Memory B cell (primary cell): ENCODE results near the gene NAGK.

Experiments
- ATAC-seq: fragments of 150-1000 bp; cut with Tn5 transposase; 2 replicates; pipeline ENCODE4 v1.10.0; 2021; ENCODE audit warnings: low read depth, mild to moderate bottlenecking, moderate library complexity
- DNase-seq, 2 donors: peaks; one replicate each; pipeline ENCODE4 v3.0.0; 2022; ENCODE audit warnings: low spot score in 2 of 2
- H3K27ac Mint-ChIP-seq: one replicate; pipeline ENCODE4 v1.8.0; 2022; ENCODE audit warnings: mild to moderate bottlenecking, moderate library complexity, mixed read lengths
- H3K27me3 Mint-ChIP-seq: one replicate; pipeline ENCODE4 v1.8.0; 2022; ENCODE audit warnings: mixed read lengths
- H3K36me3 Mint-ChIP-seq: one replicate; pipeline ENCODE4 v1.8.0; 2022; ENCODE audit warnings: mild to moderate bottlenecking, mixed read lengths
- H3K4me1 Mint-ChIP-seq: one replicate; pipeline ENCODE4 v1.8.0; 2022; ENCODE audit warnings: mixed read lengths
- H3K4me3 Mint-ChIP-seq: one replicate; pipeline ENCODE4 v1.8.0; 2022; ENCODE audit warnings: mild to moderate bottlenecking, moderate library complexity, mixed read lengths
- H3K9me3 Mint-ChIP-seq: one replicate; pipeline ENCODE4 v1.8.0; 2022; ENCODE audit warnings: mixed read lengths

The NAGK gene

DNA sequence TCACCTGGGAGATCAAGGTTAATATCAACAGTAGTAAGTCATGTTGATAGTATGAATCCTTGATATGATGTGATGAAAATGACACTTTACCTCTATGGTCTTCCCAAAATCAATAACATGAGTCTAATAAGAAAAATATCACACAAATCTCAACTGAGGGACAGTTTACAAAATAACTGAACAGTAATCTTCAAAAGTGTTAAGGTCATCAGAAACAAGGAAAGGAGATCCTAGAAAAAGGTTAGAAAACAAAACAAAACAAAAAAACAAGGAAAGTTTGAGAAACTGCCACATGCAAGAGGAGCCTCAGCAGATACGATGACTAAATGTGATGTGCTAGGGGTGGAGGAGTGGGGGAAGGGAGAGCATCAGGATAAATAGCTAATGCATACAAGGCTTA, 45.4 kb downstream of the NAGK start:
- DNase-seq (no peak), ATAC-seq (no peak)
- no peak overlapping the region for H3K27ac Mint-ChIP-seq
- H3K9me3 Mint-ChIP-seq: no peaks in the 10 kb centered on the region
- H3K27me3 Mint-ChIP-seq: no peaks in the 10 kb centered on the region
- H3K4me1 Mint-ChIP-seq: peaks cover 5% of the 10 kb centered on the region
- no peak overlapping the region for H3K4me3 Mint-ChIP-seq
- peaks cover 21% of the 10 kb centered on the region for H3K36me3 Mint-ChIP-seq

DNA sequence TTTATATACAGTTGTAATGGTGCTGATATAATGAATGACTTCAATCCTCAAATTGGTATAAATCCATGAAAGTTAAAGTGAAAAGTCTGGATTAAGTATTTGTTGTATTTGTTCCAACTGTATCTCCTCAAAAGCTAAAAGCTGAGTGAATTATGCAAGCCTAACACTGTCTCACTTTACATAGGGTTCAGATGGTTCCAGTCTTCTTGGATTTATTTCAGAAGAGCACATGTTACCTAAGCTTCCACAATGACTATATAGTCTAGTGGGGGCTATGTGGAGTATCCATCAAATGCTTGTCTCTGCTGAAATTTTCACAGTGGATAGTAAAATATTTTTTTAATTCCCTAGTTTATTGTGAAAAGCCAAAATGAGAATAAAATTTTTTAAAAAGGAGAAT, 48.6 kb downstream of the NAGK start:
- Mint-ChIP-seq H3K27me3 (no peaks in the 10 kb centered on the region), H3K9me3 (no peaks in the 10 kb centered on the region), H3K36me3 (peaks cover 30% of the 10 kb centered on the region), H3K4me1 (peaks cover 7% of the 10 kb centered on the region), H3K4me3 (no peak overlapping the region), H3K27ac (no peak overlapping the region)
- DNase-seq (no peak), ATAC-seq (no peak)

DNA sequence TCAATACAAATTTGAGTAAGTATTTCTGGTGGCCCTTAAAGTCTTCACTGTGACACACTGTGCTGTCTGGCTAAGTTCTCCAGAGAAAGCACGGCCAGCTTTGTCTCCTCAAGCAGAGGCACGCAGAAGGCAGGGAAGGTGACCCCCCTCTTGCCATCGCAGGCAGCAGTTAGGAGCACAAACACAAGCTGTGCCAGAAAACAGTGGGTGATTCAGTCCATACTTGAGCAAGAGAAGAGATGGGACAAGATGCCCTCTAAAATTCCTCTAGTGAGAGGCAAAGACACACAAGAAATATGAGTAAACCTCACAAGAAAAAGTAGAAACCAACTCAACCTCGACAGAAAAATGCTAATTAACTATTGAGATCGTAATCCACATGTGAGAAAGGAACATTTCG, 51.7 kb downstream of the NAGK start:
- Mint-ChIP-seq H3K9me3 (peaks cover 2% of the 10 kb centered on the region), H3K27me3 (no peaks in the 10 kb centered on the region), H3K4me1 (peaks cover 7% of the 10 kb centered on the region), H3K27ac (no peak overlapping the region), H3K36me3 (peaks cover 32% of the 10 kb centered on the region), H3K4me3 (no peak overlapping the region)
- DNase-seq (no peak), ATAC-seq (no peak)

DNA sequence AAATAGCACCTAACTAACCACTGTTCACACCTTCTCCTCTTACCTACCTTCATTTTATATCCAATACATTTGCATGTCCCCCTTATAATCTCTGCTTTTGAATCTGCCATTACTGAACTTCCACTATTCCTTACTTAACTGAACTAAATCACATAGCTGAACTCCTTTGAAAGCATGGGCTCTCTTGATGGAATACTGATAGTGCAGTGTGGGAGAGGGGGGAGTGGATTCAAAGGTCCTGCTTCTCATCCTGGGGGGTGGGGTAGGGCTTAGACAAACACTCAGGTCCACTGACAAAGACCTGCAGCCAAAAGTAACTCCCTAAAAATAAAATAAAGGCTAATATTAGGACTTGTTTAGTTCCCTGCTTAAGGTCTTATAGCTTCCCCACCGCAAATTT, 53.0 kb downstream of the NAGK start:
- DNase-seq (no peak), ATAC-seq (no peak)
- no peaks in the 10 kb centered on the region for H3K27me3 Mint-ChIP-seq
- peaks cover 2% of the 10 kb centered on the region for H3K9me3 Mint-ChIP-seq
- H3K4me3 Mint-ChIP-seq: no peak overlapping the region
- peaks cover 9% of the 10 kb centered on the region for H3K4me1 Mint-ChIP-seq
- peaks cover 30% of the 10 kb centered on the region for H3K36me3 Mint-ChIP-seq
- no peak overlapping the region for H3K27ac Mint-ChIP-seq

DNA sequence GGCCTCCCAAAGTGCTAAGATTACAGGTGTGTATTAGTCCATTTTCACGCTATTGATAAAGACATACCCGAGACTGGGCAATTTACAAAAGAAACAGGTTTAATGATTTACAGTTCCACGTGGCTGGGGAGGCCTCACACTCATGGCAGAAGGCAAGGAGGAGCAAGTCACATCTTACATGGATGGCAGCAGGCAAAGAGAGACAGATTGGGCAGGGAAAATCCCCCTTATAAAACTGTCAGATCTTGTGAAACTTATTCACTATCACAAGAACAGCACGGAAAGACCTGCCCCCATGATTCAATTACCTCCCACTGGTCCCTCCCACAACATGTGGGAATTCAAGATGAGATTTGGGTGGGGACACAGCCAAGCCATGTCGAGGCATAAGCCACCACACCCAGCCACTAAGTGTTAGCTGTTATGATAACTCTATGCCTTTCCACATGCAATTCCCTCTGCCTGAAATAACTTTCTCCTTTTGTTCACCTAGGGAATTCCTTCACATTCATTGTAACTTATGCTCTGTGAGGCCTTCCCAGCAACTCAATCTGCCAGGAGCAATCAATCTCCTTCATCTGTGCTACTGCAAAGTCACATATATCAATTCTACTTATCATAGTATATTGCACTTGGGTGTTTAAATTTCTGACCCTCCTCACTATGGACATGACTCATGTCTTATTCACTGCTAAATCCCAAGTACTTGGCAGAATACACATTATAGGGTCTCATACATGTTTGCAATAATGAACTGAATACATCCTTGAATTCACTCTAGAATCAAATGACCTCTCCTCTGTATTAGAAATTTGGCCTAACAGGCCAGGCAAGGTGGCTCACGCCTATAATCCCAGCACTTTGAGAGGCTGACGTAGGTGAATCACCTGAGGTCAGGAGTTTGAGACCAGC, 54.2 kb downstream of the NAGK start:
- peaks cover 10% of the 10 kb centered on the region for H3K4me1 Mint-ChIP-seq
- ATAC-seq (no peak), DNase-seq (no peak)
- no peaks in the 10 kb centered on the region for H3K27me3 Mint-ChIP-seq
- no peak overlapping the region for H3K4me3 Mint-ChIP-seq
- H3K27ac Mint-ChIP-seq: no peak overlapping the region
- H3K9me3 Mint-ChIP-seq: peaks cover 2% of the 10 kb centered on the region
- peaks cover 29% of the 10 kb centered on the region for H3K36me3 Mint-ChIP-seq

DNA sequence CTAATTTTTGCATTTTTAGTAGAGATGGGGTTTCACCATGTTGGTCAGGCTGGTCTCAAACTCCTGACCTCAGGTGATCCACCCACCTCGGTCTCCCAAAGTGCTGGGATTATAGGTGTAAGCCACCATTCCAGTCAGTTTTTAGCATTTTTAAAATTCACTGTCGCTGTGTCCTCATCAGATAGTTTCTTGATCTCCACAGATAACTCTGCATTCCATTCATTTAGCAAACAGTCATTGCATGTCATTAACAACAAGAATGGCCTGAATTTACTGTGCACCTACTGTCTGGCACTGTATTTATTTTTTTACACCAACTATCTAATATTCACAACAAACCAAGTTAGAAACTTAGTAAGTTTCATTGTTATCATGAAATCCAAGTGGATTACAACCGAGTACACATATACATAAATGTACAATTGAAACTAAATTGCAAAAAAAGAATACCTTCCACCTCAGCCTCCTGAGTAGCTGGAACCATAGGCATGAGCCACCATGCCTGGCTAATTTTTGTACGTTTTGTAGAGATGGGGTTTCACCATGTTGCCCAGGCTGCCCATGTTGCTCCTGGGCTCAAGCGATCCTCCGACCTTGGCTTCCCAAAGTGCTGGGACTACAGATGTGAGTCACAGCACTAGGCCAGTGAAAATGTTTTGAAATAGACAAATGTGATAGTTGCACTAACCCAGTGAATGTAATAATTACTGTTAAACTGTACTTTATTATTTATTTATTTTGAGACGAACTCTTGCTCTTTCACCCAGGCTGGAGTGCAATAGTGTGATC, 57.3 kb downstream of the NAGK start:
- Mint-ChIP-seq H3K36me3 (peaks cover 11% of the 10 kb centered on the region), H3K4me1 (peaks cover 8% of the 10 kb centered on the region), H3K4me3 (no peak overlapping the region), H3K27me3 (no peaks in the 10 kb centered on the region), H3K9me3 (peaks cover 2% of the 10 kb centered on the region), H3K27ac (no peak overlapping the region)
- no peak for ATAC-seq
- DNase-seq: no peak

DNA sequence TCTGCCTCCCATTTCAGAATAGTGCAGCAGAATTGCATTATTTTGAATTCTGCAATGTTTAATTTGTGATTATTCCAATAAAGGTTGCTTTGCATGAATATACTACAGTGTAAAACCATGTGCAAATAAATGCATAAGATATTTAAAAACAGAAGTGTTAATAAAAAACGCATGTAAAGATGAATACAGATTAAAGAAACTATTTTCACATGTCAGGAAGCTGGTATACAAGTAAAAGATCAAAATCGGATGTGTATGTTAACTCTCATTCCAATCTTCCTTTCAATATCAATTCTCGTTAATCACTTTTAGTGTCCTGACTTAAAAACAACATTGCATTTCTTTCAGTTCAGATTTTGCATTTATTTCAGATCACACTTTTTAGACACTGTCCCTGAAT, 58.5 kb downstream of the NAGK start:
- Mint-ChIP-seq H3K27me3 (no peaks in the 10 kb centered on the region), H3K4me3 (no peak overlapping the region), H3K27ac (no peak overlapping the region), H3K9me3 (peaks cover 2% of the 10 kb centered on the region), H3K4me1 (peaks cover 6% of the 10 kb centered on the region), H3K36me3 (peaks cover 9% of the 10 kb centered on the region)
- no peak for DNase-seq
- ATAC-seq: no peak
